Sigmoid colon (tissue), 4 donors: Measurements from ENCODE around the gene AGBL1.

Source experiments
- POLR2A ChIP-seq, 2 donors: fragments of 450-650 bp; IDR thresholded peaks; one replicate each; pipeline ENCODE4 v1.6.1; 2016; ENCODE audit warnings: antibody characterized with exemption in 2 of 2, mild to moderate bottlenecking in 2 of 2, moderate library complexity in 2 of 2
- POLR2AphosphoS5 ChIP-seq, 4 donors: sonication (generic); formaldehyde crosslinking; IDR thresholded peaks; one replicate each; pipeline ENCODE4 v1.6.1; 2017; ENCODE audit warnings: antibody characterized with exemption in 4 of 4

- no peak for TF ChIP-seq POLR2AphosphoS5 (IDR thresholded peaks at IDR 0.05)
- no peak for TF ChIP-seq POLR2A (IDR thresholded peaks at IDR 0.05)
Measured at GRCh38 chr15:86650094-86650493, 570.4 kb downstream of the AGBL1 start.
